Measurements from ENCODE around the gene PTH1R.
A peak's percentile ranks its signal among the peaks of the same experiment; 100 is the strongest.
"Not testable (repeated sequence)": the region's sequence is repeated elsewhere in the genome, so short reads cannot be mapped to it uniquely, and the experiment has no call there.

PTH1R gene

DNA sequence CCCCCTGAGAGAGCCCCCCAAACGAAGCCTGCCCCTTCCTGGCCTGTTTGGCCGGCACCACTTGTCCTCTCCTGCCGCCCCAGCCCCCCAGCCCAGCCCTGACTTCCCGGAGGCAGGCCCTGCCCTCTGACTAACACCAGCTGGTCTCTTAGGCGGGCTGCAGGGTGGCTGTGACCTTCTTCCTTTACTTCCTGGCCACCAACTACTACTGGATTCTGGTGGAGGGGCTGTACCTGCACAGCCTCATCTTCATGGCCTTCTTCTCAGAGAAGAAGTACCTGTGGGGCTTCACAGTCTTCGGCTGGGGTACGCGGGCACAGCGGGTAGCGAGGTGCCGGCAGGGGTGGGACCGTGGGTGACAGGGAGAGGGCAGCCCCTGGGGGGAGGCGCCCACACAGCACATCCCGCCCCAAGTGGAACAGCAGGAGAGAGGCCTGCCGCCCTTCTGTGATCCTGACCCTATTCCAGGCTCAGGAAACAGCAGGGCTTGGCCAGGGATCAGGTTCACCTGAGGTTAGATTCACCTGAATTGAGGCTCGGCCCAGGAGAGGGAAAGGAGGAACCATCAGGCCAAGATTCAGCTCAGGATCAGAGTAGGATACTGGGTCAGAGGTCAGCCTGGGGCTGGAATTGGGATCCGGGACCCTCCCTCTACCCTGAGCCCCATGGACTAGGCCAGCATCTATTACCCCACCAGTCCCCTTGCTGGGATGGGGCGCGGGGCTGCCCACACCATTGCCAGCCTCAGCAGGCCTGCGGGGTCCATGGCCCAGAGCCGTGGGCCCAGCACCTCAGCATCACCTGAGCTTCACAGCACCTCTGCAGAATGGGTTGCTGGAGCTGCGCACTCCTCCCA is 21.9 kb downstream of the PTH1R start:
- DNase-seq (ENCODE audit: low read depth in 3 of 3), result no peak

DNA sequence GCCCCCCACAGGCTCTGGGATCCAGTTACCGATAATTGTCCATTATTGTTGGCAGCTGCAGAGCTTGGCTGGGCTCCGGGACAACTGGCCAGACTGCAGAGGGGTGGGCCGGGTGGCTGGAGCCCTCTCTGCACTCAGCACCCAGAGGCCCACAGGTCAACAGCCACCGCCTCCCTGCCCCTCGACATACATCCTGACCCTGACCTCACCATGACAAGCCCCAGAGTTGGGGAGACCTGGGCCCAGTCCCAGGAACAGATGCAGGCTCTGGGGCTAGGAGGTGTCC is 22.4 kb downstream of the PTH1R start:
- no peak for DNase-seq (ENCODE audit: low read depth in 3 of 3)

DNA sequence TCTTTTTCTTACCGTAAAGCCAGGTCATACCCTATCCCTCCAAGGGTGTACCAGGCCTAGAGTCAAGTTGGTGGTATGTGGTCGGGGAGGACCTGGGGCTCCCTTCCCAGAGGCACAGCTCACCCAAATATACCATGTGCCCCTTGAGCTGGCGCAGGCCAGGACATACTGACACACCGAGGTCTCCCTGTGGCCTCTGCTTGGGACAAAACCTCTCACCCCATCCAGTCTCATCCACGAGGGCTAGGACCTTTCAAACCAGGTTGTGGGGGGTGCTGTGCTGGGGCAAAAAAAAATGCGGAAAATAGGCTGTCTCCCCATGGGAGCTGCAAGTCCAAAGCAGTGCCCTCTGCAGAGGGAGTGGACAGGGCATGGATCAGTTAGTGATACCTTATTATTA is 22.8 kb downstream of the PTH1R start:
- no peak for DNase-seq (ENCODE audit: low read depth in 3 of 3)

DNA sequence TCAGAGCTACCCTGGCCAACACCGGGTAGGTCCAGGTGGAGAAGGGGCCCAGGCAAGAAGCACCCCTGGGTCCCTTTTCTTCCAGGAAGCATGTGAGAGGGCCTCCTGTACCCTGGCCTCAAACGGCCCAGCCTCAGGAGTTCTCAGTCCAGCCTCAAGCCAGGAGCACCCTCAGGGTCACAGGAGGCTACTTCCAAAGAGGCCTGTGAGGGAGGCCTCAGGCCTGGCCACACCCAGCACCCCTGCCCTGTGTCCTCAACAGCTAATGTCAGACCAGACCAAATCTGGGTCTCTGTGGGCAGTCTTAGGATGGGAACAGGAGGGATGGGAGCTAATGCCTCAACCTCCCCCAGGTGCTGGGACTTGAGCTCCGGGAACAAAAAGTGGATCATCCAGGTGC is 23.5 kb downstream of the PTH1R start:
- no peak for DNase-seq (ENCODE audit: low read depth in 3 of 3)

DNA sequence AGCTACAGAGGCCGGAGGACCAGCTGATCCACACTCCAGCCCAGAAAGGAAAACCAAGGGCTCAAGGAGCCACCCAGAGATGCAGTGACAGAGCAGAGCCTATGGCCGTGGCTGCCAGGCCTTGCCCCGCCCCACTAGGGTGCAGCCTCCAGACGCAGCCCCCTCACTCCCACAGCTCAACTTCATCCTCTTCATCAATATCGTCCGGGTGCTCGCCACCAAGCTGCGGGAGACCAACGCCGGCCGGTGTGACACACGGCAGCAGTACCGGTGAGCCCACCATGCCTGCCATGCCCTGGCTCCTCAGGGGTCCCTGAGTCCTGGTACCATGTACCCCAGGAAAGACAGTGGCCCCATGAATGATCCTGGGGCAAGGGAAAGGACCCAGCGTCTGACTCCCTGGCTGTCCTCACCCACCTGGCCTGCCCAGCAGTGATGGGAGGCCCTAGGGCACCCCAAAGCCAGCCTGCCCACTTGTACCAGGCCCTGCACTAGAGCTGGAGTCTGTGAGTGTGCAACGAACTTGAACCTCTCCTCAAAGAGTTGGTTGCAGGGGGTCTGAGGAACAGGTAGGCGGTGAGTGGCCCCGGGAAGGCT is 24.2 kb downstream of the PTH1R start:
- no peak for DNase-seq (ENCODE audit: low read depth in 3 of 3)

DNA sequence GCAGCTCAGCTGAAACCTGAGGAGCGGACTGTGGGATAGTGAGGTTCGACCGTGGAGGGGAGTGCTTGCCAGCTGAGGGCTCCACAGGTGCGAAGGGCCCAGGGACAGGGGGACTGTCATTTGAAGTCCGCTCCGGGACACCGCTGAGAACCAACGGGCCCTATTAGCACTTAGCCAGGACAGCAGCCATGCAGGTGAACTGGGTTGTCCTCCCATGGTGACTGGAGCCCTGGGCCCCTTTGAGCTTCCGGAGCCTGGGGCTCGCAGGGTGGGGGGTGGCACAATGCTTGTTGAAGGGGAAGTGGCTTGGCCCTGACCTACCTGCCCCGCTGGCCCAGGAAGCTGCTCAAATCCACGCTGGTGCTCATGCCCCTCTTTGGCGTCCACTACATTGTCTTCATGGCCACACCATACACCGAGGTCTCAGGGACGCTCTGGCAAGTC is 24.7 kb downstream of the PTH1R start:
- no peak for DNase-seq (ENCODE audit: low read depth in 3 of 3)

DNA sequence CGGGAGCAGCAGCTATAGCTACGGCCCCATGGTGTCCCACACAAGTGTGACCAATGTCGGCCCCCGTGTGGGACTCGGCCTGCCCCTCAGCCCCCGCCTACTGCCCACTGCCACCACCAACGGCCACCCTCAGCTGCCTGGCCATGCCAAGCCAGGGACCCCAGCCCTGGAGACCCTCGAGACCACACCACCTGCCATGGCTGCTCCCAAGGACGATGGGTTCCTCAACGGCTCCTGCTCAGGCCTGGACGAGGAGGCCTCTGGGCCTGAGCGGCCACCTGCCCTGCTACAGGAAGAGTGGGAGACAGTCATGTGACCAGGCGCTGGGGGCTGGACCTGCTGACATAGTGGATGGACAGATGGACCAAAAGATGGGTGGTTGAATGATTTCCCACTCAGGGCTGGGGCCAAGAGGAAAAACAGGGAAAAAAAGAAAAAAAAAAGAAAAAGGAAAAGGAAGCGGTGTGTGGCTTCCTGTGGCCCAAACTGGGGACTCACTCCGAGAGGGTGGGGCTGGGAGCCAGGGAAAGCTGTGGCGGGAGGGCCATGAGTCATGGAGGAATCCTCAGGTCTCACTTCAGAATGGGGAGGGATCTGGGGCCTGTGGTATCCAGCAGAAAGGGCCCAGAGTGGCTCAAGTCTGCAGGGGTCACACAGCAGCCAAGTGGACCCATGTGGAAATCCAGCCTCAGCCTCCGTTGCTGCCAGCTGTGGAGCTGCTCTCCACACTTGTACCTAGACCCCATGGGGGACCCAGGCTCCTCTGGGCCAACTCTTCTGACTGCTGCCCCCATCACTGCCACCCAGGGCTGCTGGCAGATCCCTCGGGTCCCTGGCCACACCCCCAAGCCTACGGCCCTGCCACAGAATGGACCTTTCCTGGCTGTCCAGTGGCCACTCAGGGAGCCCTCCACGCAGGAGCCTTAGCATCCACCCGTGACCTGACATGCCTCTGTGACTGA is 26.1 kb downstream of the PTH1R start:
- DNase-seq (ENCODE audit: low read depth in 3 of 3), result no peak

DNA sequence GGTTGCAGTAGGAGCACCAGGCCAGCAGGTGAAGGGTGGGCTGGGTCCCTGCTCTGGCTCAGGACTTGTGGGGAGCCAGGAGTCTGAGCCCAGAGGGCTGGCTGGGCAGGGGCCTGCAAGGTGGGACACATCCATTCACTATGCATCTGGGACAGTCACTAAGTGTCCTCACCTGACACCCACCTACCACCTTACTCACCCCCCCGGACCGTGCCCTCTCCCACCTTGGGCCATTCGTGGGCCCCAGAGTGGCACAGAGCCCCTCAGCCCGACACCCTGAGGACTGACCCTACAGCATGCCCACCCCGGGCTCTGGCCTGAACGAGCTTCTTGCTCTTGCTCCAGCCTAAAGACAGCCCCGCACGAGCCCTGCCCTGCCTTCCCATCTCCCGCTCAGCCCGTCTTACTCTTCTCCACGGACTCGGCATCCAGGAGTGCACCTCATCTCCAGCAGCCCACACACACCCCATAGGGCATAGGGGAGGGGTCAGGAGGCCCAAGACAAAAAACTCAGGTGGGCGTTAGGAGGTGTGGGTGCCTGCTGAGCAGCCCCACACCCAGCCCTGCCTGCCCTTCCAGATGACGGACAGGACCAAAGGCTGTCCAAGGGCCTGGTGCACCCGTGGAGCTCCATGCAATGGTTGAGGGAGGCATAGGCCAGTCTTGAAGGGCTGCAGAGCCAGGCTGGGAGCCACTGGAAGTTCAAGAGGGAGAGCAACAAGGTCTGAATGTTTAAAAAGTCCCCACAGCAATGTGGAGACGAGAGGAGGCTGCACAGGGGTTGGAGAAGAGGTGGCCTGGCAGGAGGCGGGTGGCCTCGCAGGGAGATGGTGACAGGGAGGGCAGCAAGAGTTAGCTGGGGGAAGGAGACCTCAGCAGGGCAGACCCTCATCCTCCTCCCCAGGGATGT is 27.0 kb downstream of the PTH1R start:
- no peak for DNase-seq (ENCODE audit: low read depth in 3 of 3)

DNA sequence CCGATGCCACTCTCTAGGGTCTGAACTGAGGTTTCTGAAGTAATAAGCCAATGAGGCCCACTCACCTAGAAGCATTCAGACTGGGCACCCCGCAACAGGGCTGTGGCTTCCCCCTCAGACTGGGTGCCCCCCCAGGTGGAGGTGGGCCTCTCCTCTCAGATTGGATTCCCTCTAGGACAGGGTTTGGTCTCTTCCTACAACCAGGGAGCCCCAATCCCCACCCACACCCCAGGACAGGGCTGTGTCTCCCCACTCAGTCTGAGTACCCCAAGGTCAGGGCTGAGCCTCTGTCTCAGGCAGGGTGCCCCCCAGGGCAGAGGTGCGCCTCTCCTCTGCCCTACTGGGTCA is 27.7 kb downstream of the PTH1R start:
- DNase-seq (ENCODE audit: low read depth in 3 of 3), result no peak

DNA sequence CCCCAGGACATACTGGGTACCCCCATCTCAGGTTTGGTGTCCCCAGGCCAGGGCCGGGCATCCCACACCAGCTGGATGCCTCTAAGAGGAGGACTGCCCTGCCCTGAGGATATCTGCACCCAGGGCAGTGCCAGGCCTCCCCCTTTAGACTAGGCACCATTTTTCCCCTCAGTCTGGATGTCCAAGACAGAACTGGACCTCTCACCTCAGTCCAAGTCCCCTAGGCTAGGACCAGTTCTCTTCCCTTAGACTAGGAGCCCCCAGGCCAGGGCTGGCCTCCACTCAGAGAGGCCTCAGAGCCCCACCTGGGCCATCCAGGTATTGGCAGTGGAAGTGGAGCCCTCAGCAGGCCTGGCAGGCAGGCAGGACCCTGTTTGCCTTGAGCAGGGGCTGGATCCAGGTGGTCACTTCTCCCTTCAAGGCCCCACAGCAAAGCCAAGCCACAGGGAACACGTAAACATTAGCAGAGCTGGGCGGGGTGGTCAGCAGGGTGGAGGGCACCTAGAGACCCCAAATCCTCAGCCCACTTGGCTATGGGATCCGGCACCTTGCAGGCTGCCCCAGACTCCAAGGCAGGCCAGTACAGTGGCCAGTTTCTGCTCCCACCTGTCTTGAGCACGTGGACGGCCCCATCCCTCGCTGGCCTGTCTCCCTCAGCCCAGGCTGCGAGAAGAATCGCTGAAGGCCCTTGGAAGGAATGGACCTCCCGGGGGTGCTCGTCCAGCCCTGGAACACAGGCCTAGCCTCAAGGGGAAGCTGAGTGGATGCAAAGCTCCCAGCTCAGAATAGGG is 28.3 kb downstream of the PTH1R start:
- DNase-seq (ENCODE audit: low read depth in 3 of 3), result no peak

DNA sequence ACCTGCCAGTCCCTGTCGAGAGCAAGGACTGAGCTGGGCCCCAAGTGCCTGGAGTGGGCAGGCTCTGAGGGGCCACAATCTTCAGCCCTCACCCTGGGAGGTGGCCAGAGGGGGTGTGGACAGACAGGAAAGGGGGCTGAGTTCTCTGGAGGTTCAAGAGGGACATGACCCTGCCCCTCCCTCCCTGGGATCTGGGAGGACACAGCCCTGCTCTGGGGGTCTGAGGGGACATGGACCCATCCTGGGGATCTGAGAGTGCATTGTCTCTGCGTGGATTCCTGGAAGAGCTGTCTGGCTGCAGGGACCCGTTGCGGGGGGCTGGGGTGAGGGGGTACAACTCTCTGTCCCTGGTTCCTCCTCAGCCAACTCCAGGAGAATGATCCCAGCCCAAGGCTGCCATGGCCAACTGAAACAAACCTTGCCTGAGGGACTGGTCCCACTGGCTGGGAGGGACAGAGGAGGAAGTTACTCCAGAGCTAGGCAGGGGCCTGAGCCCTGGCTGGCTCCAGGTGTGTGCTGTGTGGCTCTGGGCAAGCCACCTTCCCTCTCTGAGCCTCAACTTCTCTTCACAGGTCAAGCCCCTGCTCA is 29.0 kb downstream of the PTH1R start:
- no peak for DNase-seq (ENCODE audit: low read depth in 3 of 3)

DNA sequence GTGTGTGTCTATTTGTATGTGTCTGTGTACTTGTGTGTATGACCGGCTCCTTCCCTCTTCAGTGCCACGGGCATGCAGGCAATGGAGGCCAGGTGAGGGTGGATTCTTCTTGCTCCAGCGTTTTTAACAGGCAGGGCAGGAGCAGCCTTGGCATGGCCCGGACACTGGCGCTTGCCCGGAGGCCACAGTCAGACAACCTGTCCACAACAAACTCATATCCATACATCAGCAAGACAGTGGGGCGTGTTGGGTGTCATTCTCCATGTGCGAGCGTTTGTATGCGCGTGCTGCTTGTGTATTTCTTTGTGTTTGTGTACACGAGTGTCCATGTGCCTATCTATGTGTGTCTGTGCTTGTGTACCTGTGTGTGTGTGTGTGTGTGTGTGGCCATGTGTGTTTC is 29.8 kb downstream of the PTH1R start:
- no peak for DNase-seq (ENCODE audit: low read depth in 3 of 3)

DNA sequence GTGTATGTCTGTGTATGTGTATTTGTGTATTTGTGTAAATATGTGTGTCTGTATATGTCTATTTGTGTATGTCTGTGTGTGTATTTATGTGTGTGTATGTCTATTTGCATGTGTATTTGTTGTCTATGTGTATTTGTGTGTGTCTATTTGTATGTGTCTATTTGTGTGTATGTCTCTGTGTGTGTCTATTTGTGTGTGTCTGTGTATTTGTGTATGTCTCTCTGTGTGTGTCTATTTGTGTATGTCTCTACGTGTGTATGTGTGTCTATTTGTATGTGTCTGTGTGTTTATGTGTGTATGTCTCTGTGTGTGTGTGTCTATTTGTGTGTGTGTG is 30.4 kb downstream of the PTH1R start:
- no peak for DNase-seq (ENCODE audit: low read depth in 3 of 3)

DNA sequence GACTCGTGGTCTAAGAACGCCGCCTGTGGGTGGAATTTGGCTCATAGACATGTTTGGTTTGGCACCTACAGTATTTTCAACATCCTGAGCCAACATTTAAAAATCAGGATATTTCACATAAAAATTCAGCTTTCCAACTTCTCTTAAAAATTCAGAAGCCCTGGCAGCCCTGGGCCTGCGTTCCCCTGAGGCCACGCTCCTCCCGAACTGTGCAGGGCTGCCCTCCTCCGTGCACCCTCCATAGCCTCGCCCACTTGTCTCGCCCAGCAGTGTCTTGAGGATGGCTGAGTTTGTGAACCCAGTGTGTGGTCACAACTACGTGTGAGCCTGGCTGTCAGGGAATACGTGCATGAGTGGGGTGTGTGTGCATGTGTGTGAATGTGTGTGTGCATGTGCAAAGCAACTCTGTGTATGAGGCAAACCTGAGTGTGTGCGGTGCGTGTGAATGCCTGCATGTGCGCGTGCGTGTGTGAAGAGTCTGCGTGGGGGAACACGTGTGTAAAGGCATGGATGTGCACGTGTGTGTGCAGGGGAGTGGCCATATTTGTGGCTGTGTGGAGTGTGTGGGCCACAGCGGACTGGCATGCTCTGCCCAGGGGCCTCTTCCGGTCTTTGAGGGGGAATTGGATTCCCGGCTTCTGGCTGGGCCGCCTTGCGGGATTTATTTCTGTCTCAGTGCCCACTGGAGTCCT is 30.9 kb downstream of the PTH1R start:
- no peak for DNase-seq (ENCODE audit: low read depth in 3 of 3)

DNA sequence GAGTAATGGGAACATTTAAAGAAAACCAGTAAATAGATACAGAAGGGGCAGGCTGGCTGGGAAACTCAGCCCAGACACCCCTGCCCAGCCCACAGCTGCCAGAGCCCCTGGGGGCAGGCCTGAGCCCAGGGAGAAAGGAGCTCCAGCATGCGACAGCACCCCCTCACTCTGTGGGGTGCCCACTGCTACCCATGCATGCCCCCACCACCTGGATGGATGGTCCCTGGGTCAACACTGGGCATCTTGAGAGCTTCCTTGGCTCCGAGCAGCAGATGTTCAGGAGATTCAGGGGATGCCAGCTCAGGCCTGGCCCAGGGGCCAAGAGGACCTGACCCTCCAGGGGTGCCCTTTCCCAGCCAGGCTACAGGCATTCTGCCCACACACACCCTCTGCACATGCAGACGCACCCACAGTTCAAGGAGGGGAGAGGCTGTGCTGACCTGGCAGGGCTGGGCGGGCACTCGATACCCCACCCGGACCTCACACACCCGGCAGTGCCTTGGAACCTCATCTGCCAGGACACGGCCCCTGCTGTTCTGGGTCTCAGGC is 31.5 kb downstream of the PTH1R start:
- DNase-seq (ENCODE audit: low read depth in 3 of 3), result no peak

DNA sequence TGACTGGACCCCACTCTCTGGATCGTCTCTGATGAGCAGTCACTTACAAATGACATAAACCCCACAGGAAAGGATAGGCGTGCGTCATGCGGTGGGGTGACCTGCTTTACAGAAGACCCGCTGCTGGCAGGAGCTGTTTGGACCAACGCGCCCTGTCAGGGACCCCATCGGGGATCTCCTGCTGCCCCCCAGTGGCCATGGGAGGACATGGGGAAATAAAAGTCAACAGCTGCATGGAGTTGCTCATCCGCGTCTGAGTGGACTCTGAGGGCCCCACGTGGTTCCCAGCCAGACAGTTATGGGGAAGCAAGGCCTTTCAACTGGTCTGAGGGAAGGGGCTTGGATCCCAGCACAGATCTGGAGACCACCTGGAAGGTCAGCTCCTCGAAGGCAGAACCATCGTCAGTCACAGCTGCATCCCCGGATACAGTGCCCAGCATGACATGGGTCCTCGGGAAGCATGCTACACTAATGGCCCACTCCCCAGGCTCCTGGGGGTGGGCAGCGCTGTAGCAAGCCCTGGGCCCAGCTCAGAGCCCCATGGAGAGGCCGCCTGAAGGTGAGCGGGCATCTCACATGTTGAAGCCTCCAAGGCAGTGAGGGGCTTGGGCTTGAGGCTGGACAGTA is 32.1 kb downstream of the PTH1R start:
- peak; percentile 55 to 63 (median 59) for DNase-seq (ENCODE audit: low read depth in 3 of 3)

DNA sequence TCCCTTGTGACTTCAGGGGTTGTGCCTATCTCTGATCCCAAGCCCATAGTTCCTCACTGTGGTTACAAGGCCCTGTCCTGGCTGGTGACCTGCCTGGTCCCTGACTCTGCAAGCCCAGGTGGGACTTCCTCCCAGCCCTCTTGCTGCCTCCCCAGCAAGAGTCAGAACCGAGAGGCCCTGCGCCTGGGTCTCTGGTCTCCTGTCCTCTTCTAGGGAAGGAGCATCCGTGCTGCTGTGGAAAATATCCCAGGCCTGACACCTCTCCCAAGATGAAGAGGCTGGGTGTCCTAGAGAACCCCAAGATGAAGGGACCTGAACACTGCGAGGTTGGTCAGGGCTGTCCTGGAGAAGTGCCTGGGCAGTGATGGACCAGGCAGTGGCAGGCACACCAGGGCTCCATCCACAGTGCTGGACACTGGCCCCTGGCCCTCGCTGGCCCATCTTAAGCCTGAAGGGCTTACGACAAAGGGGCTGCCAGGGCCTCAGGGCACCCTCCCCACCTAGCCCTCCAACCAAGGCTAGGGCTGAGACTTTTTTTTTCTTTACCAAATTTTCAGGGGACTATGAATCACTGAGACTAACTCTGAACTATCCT is 32.7 kb downstream of the PTH1R start:
- DNase-seq (ENCODE audit: low read depth in 3 of 3), result no peak

DNA sequence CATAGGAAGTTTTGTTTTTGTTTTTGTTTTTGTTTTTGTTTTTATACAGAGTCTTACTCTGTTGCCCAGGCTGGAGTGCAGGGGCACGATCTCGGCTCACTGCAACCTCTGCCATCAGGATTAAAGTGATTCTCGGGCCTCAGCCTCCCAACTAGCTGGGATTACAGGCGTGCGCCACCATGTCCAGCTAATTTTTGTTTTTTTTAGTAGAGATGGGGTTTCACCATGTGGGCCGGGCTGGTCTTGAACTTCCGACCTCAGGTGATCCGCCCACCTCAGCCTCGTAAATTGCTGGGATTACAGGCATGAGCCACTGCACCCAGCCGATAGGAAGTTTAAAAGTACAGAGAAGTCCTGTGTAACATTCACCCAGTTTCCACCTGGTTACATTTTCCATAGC is 33.4 kb downstream of the PTH1R start:
- DNase-seq (ENCODE audit: low read depth in 3 of 3), result not testable (repeated sequence)

DNA sequence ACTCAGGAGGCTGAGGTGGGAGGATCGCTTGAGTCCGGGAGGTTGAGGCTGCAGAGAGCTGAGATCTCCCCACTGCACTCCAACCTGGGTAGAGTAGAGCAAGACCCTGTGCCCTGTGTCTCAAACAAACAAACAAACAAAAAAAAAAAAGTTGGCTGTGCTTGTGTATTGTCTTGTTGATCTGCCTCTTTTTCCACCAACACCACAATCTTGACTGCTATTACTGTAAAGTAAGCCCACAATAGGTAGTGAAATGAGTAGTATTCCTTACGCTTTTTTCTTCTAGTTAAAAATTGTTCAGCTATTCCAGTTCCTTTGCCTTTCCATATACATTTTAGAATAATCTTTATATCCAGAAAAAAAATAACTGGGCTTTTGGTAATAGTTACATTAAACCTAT is 35.5 kb downstream of the PTH1R start:
- no peak for DNase-seq (ENCODE audit: low read depth in 3 of 3)
